ENCODE results near the gene TNFSF18. TPM values are rescaled to one million over a fixed set of nuclear protein-coding genes. Genes with fewer than 3 reads are reported as not detected.
"Not testable (repeated sequence)": the region's sequence is repeated elsewhere in the genome, so short reads cannot be mapped to it uniquely, and the experiment has no call there.

The TNFSF18 gene
- total RNA-seq, 4 donors from 2014 or later = 0.87 to 3.9 (median 2.1) TPM; not detected in 1

- H3K27me3 ChIP-seq = no peaks in the 10 kb centered on the region
- no peak overlapping the region for H3K4me3 ChIP-seq
- intact Hi-C loops (cut with DNase I) = no loop called here
- H3K9me3 ChIP-seq = no peaks in the 10 kb centered on the region
- WGBS, 2 donors = 81 to 91% methylated on average over 4 of the region's 4 CpGs
- H3K36me3 ChIP-seq = no peaks in the 10 kb centered on the region
- TF ChIP-seq CTCF (IDR thresholded peaks at IDR 0.05) (no peak), POLR2A (IDR thresholded peaks at IDR 0.05) (no peak)
- no peak overlapping the region for H3K27ac ChIP-seq
- no peaks in the 10 kb centered on the region for H3K4me1 ChIP-seq
- DNase-seq = no peak
Measured at GRCh38 chr1:173094541-173094940, 43.8 kb upstream of the TNFSF18 start.

DNA sequence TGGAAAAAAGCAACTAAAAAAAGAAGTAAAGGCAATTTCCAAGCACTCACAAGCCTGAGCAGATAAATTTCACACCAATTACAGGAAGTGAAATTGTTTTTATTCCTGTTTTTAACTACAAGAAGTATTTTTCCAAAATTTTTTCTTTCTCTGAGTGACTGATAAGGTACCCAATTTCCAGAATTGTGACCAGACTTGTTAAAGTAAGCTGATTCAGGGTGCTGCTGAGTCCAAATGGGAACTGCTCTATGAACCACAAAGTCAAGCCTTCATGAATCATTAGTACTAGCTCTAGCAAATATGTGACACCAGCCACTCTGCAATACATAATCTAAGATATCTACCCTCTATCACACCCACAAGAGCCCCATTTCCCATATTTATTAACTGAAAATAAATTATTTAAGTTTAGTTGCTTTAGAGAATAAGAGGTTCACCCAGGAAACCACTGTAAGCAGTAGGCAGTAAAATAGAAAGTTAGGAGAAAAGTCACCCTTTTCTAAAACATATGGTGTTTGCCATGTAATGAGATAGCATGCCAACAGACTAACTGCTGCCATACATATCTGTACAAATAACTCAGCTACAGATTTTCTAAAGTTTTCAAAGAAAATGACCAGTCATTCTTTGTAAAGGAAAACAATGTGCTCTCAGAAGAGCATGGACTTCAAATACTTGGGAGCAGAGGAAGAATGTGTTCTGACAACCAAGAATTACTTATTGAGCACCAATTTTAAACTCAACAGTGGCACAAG lies 43.1 kb upstream of the TNFSF18 start:
- intact Hi-C loops (cut with DNase I) = no loop called here
- Histone ChIP-seq H3K36me3 (no peaks in the 10 kb centered on the region), H3K9me3 (no peaks in the 10 kb centered on the region), H3K27ac (no peak overlapping the region), H3K4me3 (no peak overlapping the region), H3K27me3 (no peaks in the 10 kb centered on the region), H3K4me1 (no peaks in the 10 kb centered on the region)
- no peak for DNase-seq
- TF ChIP-seq POLR2A (IDR thresholded peaks at IDR 0.05) (no peak), CTCF (IDR thresholded peaks at IDR 0.05) (no peak)

GRCh38 chr1:173084292-173084691 lies 33.6 kb upstream of the TNFSF18 start:
- Histone ChIP-seq H3K9me3 (no peaks in the 10 kb centered on the region), H3K4me3 (no peak overlapping the region), H3K4me1 (no peaks in the 10 kb centered on the region), H3K27ac (no peak overlapping the region), H3K36me3 (no peaks in the 10 kb centered on the region), H3K27me3 (no peaks in the 10 kb centered on the region)
- DNase-seq = no peak
- TF ChIP-seq CTCF (IDR thresholded peaks at IDR 0.05) = no peak
- no peak for TF ChIP-seq POLR2A (IDR thresholded peaks at IDR 0.05)
- intact Hi-C loops (cut with DNase I) = no loop called here
- 94 to 95% methylated on average over 4 to 6 of the region's 6 CpGs for WGBS, 2 donors

DNA sequence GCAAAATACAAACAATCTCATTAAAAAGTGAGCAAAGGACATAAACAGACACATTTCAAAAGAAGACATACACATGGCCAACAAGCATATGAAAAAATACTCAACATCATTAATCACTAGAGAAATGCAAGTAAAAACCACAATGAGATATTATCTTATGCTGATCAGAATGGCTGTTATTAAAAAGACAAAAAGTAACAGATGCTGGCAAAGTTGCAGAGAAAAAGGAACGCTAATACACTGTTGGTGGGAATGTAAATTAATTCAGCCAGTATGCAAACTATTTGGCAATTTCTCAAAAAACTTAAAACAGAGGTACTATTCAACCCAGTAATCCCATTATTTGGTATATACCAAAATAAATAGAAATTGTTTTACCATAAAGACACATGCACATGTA lies 32.2 kb upstream of the TNFSF18 start:
- no peaks in the 10 kb centered on the region for H3K4me1 ChIP-seq
- WGBS, 2 donors = 83 to 95% methylated on average over 1 of the region's 1 CpG

DNA sequence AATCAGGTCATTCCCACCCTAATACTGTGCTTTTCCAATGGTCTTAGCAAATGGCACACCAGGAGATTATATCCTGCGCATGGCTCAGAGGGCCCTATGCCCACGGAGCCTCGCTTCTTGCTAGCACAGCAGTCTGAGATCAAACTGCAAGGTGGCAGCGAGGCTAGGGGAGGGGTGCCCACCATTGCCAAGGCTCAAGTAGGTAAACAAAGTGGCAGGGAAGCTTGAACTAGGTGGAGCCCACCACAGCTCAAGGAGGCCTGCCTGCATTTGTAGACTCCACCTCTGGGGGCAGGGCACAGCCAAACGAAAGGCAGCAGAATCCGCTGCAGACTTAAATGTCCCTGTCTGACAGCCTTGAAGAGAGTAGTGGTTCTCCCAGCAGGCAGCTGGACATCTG lies 23.5 kb upstream of the TNFSF18 start:
- H3K27me3 ChIP-seq; H3K27ac ChIP-seq; DNase-seq; H3K4me1 ChIP-seq; H3K9me3 ChIP-seq; H3K36me3 ChIP-seq; H3K4me3 ChIP-seq; intact Hi-C loops (cut with DNase I): not testable (repeated sequence)
- 96 to 100% methylated on average over 3 to 4 of the region's 6 CpGs for WGBS, 2 donors

More for the DNA sequence above, 32.2 kb upstream of the TNFSF18 start:
- DNase-seq = no peak
- Histone ChIP-seq H3K36me3 (no peaks in the 10 kb centered on the region), H3K27ac (no peak overlapping the region), H3K27me3 (no peaks in the 10 kb centered on the region), H3K4me3 (no peak overlapping the region), H3K9me3 (no peaks in the 10 kb centered on the region)
- no peak for TF ChIP-seq CTCF (IDR thresholded peaks at IDR 0.05)
- TF ChIP-seq POLR2A (IDR thresholded peaks at IDR 0.05) = no peak
- intact Hi-C loops (cut with DNase I) = no loop called here

GRCh38 chr1:173064011-173064410 lies 13.3 kb upstream of the TNFSF18 start:
- 24 to 33% methylated on average over 3 of the region's 3 CpGs for WGBS, 2 donors

More at GRCh38 chr1:173064011-173064410, 13.3 kb upstream of the TNFSF18 start:
- no peaks in the 10 kb centered on the region for H3K9me3 ChIP-seq
- no peak overlapping the region for H3K4me3 ChIP-seq
- no peak for TF ChIP-seq CTCF (IDR thresholded peaks at IDR 0.05)
- no peak for TF ChIP-seq POLR2A (IDR thresholded peaks at IDR 0.05)
- H3K27me3 ChIP-seq = no peaks in the 10 kb centered on the region
- peaks cover 0 to 18% (median 7%) of the 10 kb centered on the region in 3 donors for H3K4me1 ChIP-seq
- no peaks in the 10 kb centered on the region for H3K36me3 ChIP-seq
- intact Hi-C loops (cut with DNase I) = no loop called here
- no peak for DNase-seq
- H3K27ac ChIP-seq = no peak overlapping the region

Data from esophagus squamous epithelium (tissue), 5 donors.